ENCODE results near the gene RECQL5. TPM values are rescaled to one million over a fixed set of nuclear protein-coding genes. Genes with fewer than 3 reads are reported as not detected.

RECQL5 gene
- total RNA-seq, 1 experiment from 2014 or later, result 40.0 TPM

- Histone ChIP-seq H2AFZ (ENCODE audit: low read length) (no peak overlapping the region), H3K9ac (ENCODE audit: extremely low read depth, insufficient read length, low read length) (no peak overlapping the region), H3K18ac (ENCODE audit: insufficient read length, low read depth, low read length) (no peak overlapping the region), H4K91ac (ENCODE audit: insufficient read length, low read depth, low read length) (no peak overlapping the region), H2BK20ac (ENCODE audit: low read depth, low read length, poor library complexity, severe bottlenecking) (no peak overlapping the region), H3K27me3 (ENCODE audit: insufficient read depth, low read length) (no peaks in the 10 kb centered on the region), H2BK5ac (ENCODE audit: insufficient read length, low read length) (no peak overlapping the region), H3K27ac (ENCODE audit: insufficient read length, low read depth, low read length) (no peak overlapping the region), H3K79me1 (ENCODE audit: insufficient read depth, low read depth, low read length, poor library complexity, severe bottlenecking) (peaks cover 2% of the 10 kb centered on the region), H3K56ac (ENCODE audit: insufficient read length, low read depth, low read length) (no peak overlapping the region), H3K79me2 (ENCODE audit: insufficient read depth, low read length) (peaks cover 1% of the 10 kb centered on the region; the same call in 1 of the 2 replicates), H2BK120ac (ENCODE audit: low read depth, low read length, poor library complexity, severe bottlenecking) (no peak overlapping the region), H3K4me2 (ENCODE audit: insufficient read depth, insufficient read length, low read length) (no peak overlapping the region), H3T11ph (ENCODE audit: low read length) (no peak overlapping the region), H3K23ac (ENCODE audit: insufficient read length, low read depth, low read length) (no peak overlapping the region), H3K4me1 (ENCODE audit: insufficient read depth, low read length) (no peaks in the 10 kb centered on the region), H2AK5ac (ENCODE audit: insufficient read length, low read length) (no peak overlapping the region), H4K20me1 (ENCODE audit: control insufficient read depth, insufficient read depth, insufficient read length) (no peaks in the 10 kb centered on the region), H3K23me2 (ENCODE audit: insufficient read length, low read depth, low read length, poor library complexity, severe bottlenecking) (no peaks in the 10 kb centered on the region), H4K8ac (replicated peaks; ENCODE audit: insufficient read length, low read depth, low read length) (no peak overlapping the region), H3K9me3 (ENCODE audit: control insufficient read depth, low read depth, low read length) (no peaks in the 10 kb centered on the region), H3K14ac (ENCODE audit: insufficient read depth, low read length) (no peak overlapping the region), H4K5ac (ENCODE audit: insufficient read length, low read depth, low read length) (no peak overlapping the region), H3K4ac (ENCODE audit: low read depth, low read length) (no peak overlapping the region), H2BK12ac (ENCODE audit: insufficient read length, low read depth, low read length) (no peak overlapping the region), H2BK15ac (ENCODE audit: low read depth, low read length) (no peak overlapping the region)
- WGBS (ENCODE audit: extremely low coverage, insufficient read length, low lambda C conversion rate), result no CpG with 5 or more reads among the region's 3 CpGs
- no peak for DNase-seq
- Mint-ChIP-seq H3K27ac (peak overlapping the region in 1 of 3 experiments; percentile 57; a peak in 1 of 7 replicates), H3K27me3 (ENCODE audit: low read depth) (no peaks in the 10 kb centered on the region), H3K4me1 (no peaks in the 10 kb centered on the region), H3K36me3 (ENCODE audit: insufficient read depth in 1 of 3, low read depth in 3 of 3) (peaks cover 3 to 31% (median 16%) of the 10 kb centered on the region in 3 experiments; a peak in 6 of 7 replicates), H3K4me3 (no peak overlapping the region), H3K9me3 (no peaks in the 10 kb centered on the region)
- no peak for TF ChIP-seq CTCF (conservative IDR thresholded peaks at IDR 0.05)
These were observed 14.3 kb upstream of the RECQL5 start for GRCh38 chr17:75681289-75681688.

All from H9 (cell line).